OCI-LY3 (cell line): ENCODE results near the gene B4GALT2.

Experiments
- H2AFZ ChIP-seq: fragments of 200-600, 300-600 bp; shearing (Covaris generic); 2 replicates; pipeline ENCODE4 v1.6.0; 2014; ENCODE audit warnings: antibody characterized with exemption, low read depth, low read length
- H3K27ac ChIP-seq: fragments of 200-600, 300-600 bp; sonication (generic); 2 replicates; pipeline ENCODE4 v1.5.1; 2014; ENCODE audit warnings: mild to moderate bottlenecking, low read length, moderate library complexity, mixed read lengths
- H3K27me3 ChIP-seq: fragments of 200-600, 300-600 bp; sonication (generic); 2 replicates; pipeline ENCODE4 v1.6.1; 2014; ENCODE audit warnings: low read depth, low read length, mixed read lengths
- H3K36me3 ChIP-seq: fragments of 200-600, 300-600 bp; sonication (generic); replicated peaks from 2 replicates; pipeline ENCODE3; 2014; ENCODE audit warnings: low read depth, low read length, mixed read lengths
- H3K4me1 ChIP-seq: fragments of 300-600, 200-600 bp; sonication (generic); 2 replicates; pipeline ENCODE4 v1.6.1; 2014; ENCODE audit warnings: low read length, mixed read lengths
- H3K4me2 ChIP-seq: fragments of 200-600, 300-600 bp; sonication (generic); 2 replicates; pipeline ENCODE4 v1.6.1; 2014; ENCODE audit warnings: low read length, mixed read lengths
- H3K4me3 ChIP-seq: fragments of 300-600, 200-600 bp; sonication (generic); 2 replicates; pipeline ENCODE4 v1.5.1; 2014; ENCODE audit warnings: antibody characterized with exemption, mild to moderate bottlenecking, low read length, moderate library complexity
- H3K79me2 ChIP-seq: fragments of 300-600, 200-600 bp; shearing (Covaris generic); 2 replicates; pipeline ENCODE4 v1.6.1; 2014; ENCODE audit warnings: mild to moderate bottlenecking, low read length, mixed read lengths
- H3K9ac ChIP-seq: fragments of 300-600, 200-600 bp; shearing (Covaris generic); 2 replicates; pipeline ENCODE4 v1.6.0; 2014; ENCODE audit warnings: mild to moderate bottlenecking, low read length, moderate library complexity
- H3K9me3 ChIP-seq: fragments of 200-600, 300-600 bp; shearing (Covaris generic); 2 replicates; pipeline ENCODE4 v1.6.1; 2014; ENCODE audit warnings: low read length, mixed read lengths; ENCODE audit not compliant: insufficient read depth
- H4K20me1 ChIP-seq: fragments of 200-600, 300-600 bp; sonication (generic); 2 replicates; pipeline ENCODE4 v1.6.1; 2016; ENCODE audit warnings: low read length, mixed read lengths; ENCODE audit not compliant: insufficient read depth
- EZH2phosphoT487 ChIP-seq: fragments of 200-600 bp; shearing (Covaris generic); IDR thresholded peaks from 2 replicates; pipeline ENCODE4 v1.6.1; 2018; ENCODE audit warnings: antibody characterized with exemption, mixed run types, low read depth
- TF ChIP-seq, protein P1 (sequence below): fragments of 200-600, 300-600 bp; sonication (generic); IDR thresholded peaks from 2 replicates; pipeline ENCODE4 v1.5.1; 2014; ENCODE audit warnings: antibody characterized with exemption, low read length, low read depth

B4GALT2 gene

DNA sequence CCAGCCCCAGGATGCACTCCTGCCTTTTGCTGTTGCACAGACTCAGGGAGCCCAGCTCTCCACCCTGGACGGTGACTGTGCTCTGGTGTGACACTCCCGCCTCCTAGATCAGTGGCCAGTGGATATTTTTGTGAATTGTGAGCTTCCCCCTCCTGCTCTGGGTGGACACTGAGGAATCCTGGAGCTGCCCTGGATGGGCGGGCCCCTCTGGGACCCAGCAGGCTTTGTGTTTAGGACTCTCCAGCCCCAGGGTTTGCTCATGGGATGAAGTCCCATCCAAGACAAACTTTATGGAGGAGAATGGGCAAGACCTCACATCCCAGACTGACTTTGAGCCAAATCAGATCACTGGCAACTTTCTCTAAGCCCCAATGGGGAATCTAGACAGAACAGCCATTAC is 36.2 kb downstream of the B4GALT2 start:
- Histone ChIP-seq H3K79me2 (no peaks in the 10 kb centered on the region), H3K27me3 (no peaks in the 10 kb centered on the region), H2AFZ (no peak overlapping the region), H3K9ac (no peak overlapping the region), H4K20me1 (no peaks in the 10 kb centered on the region), H3K4me2 (no peak overlapping the region), H3K36me3 (no peaks in the 10 kb centered on the region), H3K9me3 (no peaks in the 10 kb centered on the region), H3K27ac (no peak overlapping the region), H3K4me3 (no peak overlapping the region), H3K4me1 (no peaks in the 10 kb centered on the region)
- TF ChIP-seq EZH2phosphoT487, result no peak
- TF ChIP-seq, protein P1, sequence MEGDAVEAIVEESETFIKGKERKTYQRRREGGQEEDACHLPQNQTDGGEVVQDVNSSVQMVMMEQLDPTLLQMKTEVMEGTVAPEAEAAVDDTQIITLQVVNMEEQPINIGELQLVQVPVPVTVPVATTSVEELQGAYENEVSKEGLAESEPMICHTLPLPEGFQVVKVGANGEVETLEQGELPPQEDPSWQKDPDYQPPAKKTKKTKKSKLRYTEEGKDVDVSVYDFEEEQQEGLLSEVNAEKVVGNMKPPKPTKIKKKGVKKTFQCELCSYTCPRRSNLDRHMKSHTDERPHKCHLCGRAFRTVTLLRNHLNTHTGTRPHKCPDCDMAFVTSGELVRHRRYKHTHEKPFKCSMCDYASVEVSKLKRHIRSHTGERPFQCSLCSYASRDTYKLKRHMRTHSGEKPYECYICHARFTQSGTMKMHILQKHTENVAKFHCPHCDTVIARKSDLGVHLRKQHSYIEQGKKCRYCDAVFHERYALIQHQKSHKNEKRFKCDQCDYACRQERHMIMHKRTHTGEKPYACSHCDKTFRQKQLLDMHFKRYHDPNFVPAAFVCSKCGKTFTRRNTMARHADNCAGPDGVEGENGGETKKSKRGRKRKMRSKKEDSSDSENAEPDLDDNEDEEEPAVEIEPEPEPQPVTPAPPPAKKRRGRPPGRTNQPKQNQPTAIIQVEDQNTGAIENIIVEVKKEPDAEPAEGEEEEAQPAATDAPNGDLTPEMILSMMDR, result no peak

DNA sequence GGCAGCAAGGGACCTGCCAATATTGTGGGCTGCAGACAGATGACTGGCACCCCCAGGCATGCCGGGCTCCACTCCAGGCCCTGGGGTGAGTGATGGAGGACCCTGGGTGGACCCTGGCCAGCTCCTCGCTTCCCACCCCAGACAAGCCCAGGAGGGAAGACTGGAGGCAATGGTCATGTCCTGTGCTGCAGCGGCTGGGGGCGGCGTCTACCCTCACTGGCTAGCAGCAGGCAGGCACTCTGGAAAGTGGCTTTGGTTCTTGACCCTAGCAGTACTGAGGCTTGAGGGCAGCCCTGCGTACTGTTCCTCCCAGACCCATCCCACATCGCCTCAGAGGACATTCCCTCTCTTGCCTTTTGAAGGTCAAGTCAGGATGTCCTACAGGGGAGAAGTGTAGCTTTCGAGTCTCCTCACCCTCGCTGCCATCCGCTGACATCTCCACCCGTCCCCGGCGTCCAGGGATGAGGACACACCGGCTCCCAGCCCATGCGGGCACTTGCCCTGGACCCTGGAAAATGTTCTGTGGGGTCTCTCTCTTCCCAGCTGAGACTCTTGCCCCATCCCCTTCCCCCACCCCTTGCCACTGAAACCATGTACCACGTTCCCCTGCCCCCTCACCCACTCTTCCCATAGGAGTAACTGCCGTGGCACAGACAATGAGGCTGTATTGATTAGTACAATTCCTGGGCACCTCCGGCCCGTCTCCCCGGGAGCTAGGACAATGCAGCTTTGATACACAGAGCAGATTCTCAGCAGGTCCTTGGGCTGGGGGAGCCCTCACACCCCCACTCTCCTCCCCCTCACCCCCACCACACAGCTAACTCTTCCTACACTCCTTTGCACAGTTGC is 37.3 kb downstream of the B4GALT2 start:
- H3K79me2 ChIP-seq, result no peaks in the 10 kb centered on the region
- no peak overlapping the region for H2AFZ ChIP-seq
- H3K4me2 ChIP-seq, result no peak overlapping the region
- no peaks in the 10 kb centered on the region for H4K20me1 ChIP-seq
- H3K27ac ChIP-seq, result no peak overlapping the region
- H3K27me3 ChIP-seq, result no peaks in the 10 kb centered on the region
- no peaks in the 10 kb centered on the region for H3K4me1 ChIP-seq
- H3K36me3 ChIP-seq, result no peaks in the 10 kb centered on the region
- no peak overlapping the region for H3K9ac ChIP-seq
- H3K4me3 ChIP-seq, result no peak overlapping the region
- TF ChIP-seq EZH2phosphoT487, result no peak
- TF ChIP-seq, protein P1, result no peak
- H3K9me3 ChIP-seq, result no peaks in the 10 kb centered on the region

DNA sequence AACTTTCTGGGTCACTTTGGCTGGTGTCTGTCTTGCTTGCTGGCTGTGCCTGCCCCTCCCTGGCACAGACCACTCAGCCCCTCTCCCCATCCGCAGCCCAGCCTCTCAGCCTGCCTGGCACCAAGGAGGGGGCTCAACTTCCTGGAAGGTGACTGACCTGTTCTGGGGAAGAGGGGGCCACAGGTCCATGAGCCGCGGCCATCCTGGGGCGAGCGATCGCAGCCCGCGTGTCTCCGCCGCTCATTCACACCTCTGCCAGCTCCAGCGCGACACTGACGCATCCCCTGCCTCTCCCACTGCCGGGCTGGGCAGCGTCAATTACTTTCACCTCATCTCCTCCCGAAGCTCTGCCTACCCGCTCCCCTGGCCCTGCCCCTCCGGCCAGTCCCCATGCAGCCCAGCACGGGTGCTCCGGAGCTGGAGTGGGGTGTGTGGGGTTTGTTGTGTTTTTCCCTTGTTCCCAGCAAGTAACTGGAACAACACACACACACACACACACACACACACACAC is 37.9 kb downstream of the B4GALT2 start:
- Histone ChIP-seq H4K20me1 (no peaks in the 10 kb centered on the region), H3K79me2 (no peaks in the 10 kb centered on the region), H3K9ac (no peak overlapping the region), H3K9me3 (no peaks in the 10 kb centered on the region), H3K27ac (no peak overlapping the region), H3K36me3 (no peaks in the 10 kb centered on the region), H3K4me3 (no peak overlapping the region), H2AFZ (no peak overlapping the region), H3K4me2 (no peak overlapping the region), H3K4me1 (no peaks in the 10 kb centered on the region), H3K27me3 (no peaks in the 10 kb centered on the region)
- no peak for TF ChIP-seq EZH2phosphoT487
- TF ChIP-seq, protein P1, result no peak

DNA sequence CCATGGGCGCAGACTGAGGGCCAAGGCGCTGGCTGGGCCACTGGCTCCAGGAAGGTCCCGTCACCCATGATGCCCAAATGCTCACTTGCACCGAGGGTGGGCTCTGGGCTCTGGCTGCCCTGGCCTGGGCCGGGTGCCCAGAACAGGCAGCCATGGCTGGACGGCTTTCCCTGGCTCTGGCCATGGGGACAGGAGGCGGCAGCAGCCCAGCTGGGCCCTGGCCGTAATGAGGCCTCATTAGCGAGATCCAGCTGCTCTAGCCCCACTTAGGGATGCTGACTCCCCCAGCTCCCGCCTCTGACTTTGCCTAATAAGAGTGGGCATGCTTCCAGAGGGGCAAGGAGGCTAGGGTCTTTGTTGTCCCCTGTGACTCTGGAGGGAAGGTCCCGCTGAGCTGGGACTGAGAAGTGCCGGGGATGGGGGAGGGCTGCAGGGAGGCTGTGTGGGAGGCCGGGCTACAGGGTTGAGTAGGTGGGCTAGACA is 40.5 kb downstream of the B4GALT2 start:
- Histone ChIP-seq H3K4me3 (no peak overlapping the region), H3K79me2 (no peaks in the 10 kb centered on the region), H3K27ac (no peak overlapping the region), H3K9me3 (no peaks in the 10 kb centered on the region), H3K4me1 (peaks cover 2% of the 10 kb centered on the region), H3K27me3 (no peaks in the 10 kb centered on the region), H3K4me2 (no peak overlapping the region), H2AFZ (no peak overlapping the region), H4K20me1 (no peaks in the 10 kb centered on the region), H3K36me3 (no peaks in the 10 kb centered on the region), H3K9ac (no peak overlapping the region)
- TF ChIP-seq EZH2phosphoT487, result no peak
- TF ChIP-seq, protein P1, result no peak
